Neural progenitor cell (in vitro differentiated cells): ENCODE results near the gene KCNC3. TPM values are rescaled to one million over a fixed set of nuclear protein-coding genes. Genes with fewer than 3 reads are reported as not detected.

Experiments
- DNase-seq: peaks from one replicate; pipeline ENCODE4 v3.0.0-alpha.2; 2016; ENCODE audit warnings: low spot score
- H2AFZ ChIP-seq: fragments of 200-600 bp; sonication (generic); replicated peaks from 2 replicates; pipeline ENCODE4 v1.6.1; 2016; ENCODE audit warnings: antibody characterized with exemption
- H3F3A ChIP-seq: fragments of 200-600 bp; sonication (generic); 2 replicates; pipeline ENCODE4 v1.6.1; 2016; ENCODE audit warnings: antibody characterized with exemption, low read depth
- H3K27ac ChIP-seq: fragments of 200-600 bp; sonication (generic); 2 replicates; pipeline ENCODE4 v1.5.1; 2016; ENCODE audit warnings: mild to moderate bottlenecking
- H3K27me3 ChIP-seq: fragments of 200-600 bp; sonication (generic); 2 replicates; pipeline ENCODE4 v1.6.1; 2016; ENCODE audit warnings: mild to moderate bottlenecking, moderate library complexity
- H3K36me3 ChIP-seq: fragments of 200-600 bp; sonication (generic); 2 replicates; pipeline ENCODE4 v1.5.1; 2016
- H3K4me1 ChIP-seq: fragments of 200-600 bp; sonication (generic); 2 replicates; pipeline ENCODE4 v1.6.1; 2016; ENCODE audit warnings: mixed run types
- H3K4me2 ChIP-seq: fragments of 200-600 bp; sonication (generic); 2 replicates; pipeline ENCODE4 v1.6.1; 2016
- H3K4me3 ChIP-seq: fragments of 200-600 bp; sonication (generic); 2 replicates; pipeline ENCODE4 v1.5.1; 2016
- H3K79me2 ChIP-seq: fragments of 200-600 bp; sonication (generic); 2 replicates; pipeline ENCODE4 v1.6.1; 2016; ENCODE audit warnings: low read depth
- H3K9ac ChIP-seq: fragments of 200-600 bp; sonication (generic); 2 replicates; pipeline ENCODE4 v1.6.1; 2016
- H3K9me3 ChIP-seq: fragments of 200-600 bp; sonication (generic); 2 replicates; pipeline ENCODE4 v1.5.1; 2016; ENCODE audit warnings: low read depth
- H4K20me1 ChIP-seq: fragments of 200-600 bp; sonication (generic); 2 replicates; pipeline ENCODE4 v1.6.1; 2016; ENCODE audit warnings: low read depth
- H3K27ac Mint-ChIP-seq: 3 replicates; pipeline ENCODE4 v1.8.0; 2021; ENCODE audit warnings: mixed read lengths
- H3K27me3 Mint-ChIP-seq: 2 replicates; pipeline ENCODE4 v1.8.0; 2022; ENCODE audit warnings: low read depth, mild to moderate bottlenecking, inconsistent platforms, moderate library complexity, mixed read lengths; ENCODE audit not compliant: insufficient read depth
- H3K36me3 Mint-ChIP-seq: 3 replicates; pipeline ENCODE4 v1.8.0; 2021; ENCODE audit warnings: mixed read lengths
- H3K4me1 Mint-ChIP-seq: 3 replicates; pipeline ENCODE4 v1.8.0; 2021; ENCODE audit warnings: mixed read lengths
- H3K4me3 Mint-ChIP-seq: 3 replicates; pipeline ENCODE4 v1.8.0; 2021; ENCODE audit warnings: mild to moderate bottlenecking, moderate library complexity, mixed read lengths
- H3K9me3 Mint-ChIP-seq: 3 replicates; pipeline ENCODE4 v1.8.0; 2020; ENCODE audit warnings: mixed read lengths
- EZH2 ChIP-seq: fragments of 200-600 bp; sonication (generic); IDR thresholded peaks from 2 replicates; pipeline ENCODE4 v1.6.1; 2017; ENCODE audit warnings: antibody characterized with exemption, mild to moderate bottlenecking, moderate library complexity
- EZH2phosphoT487 ChIP-seq: fragments of 200-600 bp; sonication (generic); IDR thresholded peaks from 2 replicates; pipeline ENCODE4 v1.6.1; 2017; ENCODE audit warnings: antibody characterized with exemption
- total RNA-seq: library from RNA; depleted of rRNA; stranded (reverse); fragments of >200 nt; gene quantifications from 2 replicates; pipeline ENCODE4 v1.2.3, GENCODE V29; 2015; ENCODE audit warnings: low replicate concordance
- TF ChIP-seq, protein P1 (sequence below): fragments of 200-600 bp; sonication (generic); IDR thresholded peaks from 2 replicates; pipeline ENCODE4 v1.5.1; 2017; ENCODE audit warnings: antibody characterized with exemption, mild to moderate bottlenecking

The KCNC3 gene
- total RNA-seq, 1 donor from 2014 or later: 0.41 TPM

GRCh38 chr19:50300814-50301606 is 28.2 kb downstream of the KCNC3 start:
- Histone ChIP-seq H3K27me3 (no peaks in the 10 kb centered on the region), H3K4me1 (no peaks in the 10 kb centered on the region), H3F3A (no peaks in the 10 kb centered on the region), H3K4me2 (no peak overlapping the region), H3K27ac (no peak overlapping the region), H4K20me1 (no peaks in the 10 kb centered on the region), H3K4me3 (no peak overlapping the region), H3K79me2 (no peaks in the 10 kb centered on the region), H3K9ac (no peak overlapping the region), H3K36me3 (no peaks in the 10 kb centered on the region), H2AFZ (no peak overlapping the region), H3K9me3 (no peaks in the 10 kb centered on the region)
- Mint-ChIP-seq H3K27me3 (no peaks in the 10 kb centered on the region), H3K36me3 (no peaks in the 10 kb centered on the region), H3K9me3 (no peaks in the 10 kb centered on the region), H3K4me1 (peaks cover 5% of the 10 kb centered on the region), H3K4me3 (no peak overlapping the region), H3K27ac (no peak overlapping the region)
- TF ChIP-seq, protein P1, sequence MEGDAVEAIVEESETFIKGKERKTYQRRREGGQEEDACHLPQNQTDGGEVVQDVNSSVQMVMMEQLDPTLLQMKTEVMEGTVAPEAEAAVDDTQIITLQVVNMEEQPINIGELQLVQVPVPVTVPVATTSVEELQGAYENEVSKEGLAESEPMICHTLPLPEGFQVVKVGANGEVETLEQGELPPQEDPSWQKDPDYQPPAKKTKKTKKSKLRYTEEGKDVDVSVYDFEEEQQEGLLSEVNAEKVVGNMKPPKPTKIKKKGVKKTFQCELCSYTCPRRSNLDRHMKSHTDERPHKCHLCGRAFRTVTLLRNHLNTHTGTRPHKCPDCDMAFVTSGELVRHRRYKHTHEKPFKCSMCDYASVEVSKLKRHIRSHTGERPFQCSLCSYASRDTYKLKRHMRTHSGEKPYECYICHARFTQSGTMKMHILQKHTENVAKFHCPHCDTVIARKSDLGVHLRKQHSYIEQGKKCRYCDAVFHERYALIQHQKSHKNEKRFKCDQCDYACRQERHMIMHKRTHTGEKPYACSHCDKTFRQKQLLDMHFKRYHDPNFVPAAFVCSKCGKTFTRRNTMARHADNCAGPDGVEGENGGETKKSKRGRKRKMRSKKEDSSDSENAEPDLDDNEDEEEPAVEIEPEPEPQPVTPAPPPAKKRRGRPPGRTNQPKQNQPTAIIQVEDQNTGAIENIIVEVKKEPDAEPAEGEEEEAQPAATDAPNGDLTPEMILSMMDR: no peak
- TF ChIP-seq EZH2phosphoT487 (no peak), EZH2 (no peak)
- no peak for DNase-seq

DNA sequence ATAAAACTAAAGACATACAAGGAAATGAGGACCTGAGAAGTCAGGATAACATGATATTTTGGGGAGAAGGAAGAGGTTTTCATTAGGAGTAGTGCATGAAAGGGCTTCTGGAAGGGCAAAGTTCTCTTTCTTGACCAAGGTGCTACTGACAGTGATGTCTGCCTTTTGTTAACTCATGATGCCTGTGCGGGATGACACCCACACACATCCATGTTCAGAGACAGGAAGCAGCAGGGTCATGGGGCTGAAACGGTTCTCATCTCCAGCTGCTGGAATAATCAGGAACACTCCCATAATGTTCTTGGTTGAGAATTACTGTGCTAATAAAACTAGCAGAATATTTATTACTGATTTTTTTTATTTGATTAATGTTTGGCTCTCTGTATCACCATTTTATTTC is 29.1 kb downstream of the KCNC3 start:
- no peak overlapping the region for H3K9ac ChIP-seq
- no peaks in the 10 kb centered on the region for H3K36me3 ChIP-seq
- no peaks in the 10 kb centered on the region for H3K36me3 Mint-ChIP-seq
- H2AFZ ChIP-seq: no peak overlapping the region
- H3K27ac Mint-ChIP-seq: no peak overlapping the region
- no peaks in the 10 kb centered on the region for H3K27me3 ChIP-seq
- H3K79me2 ChIP-seq: no peaks in the 10 kb centered on the region
- no peaks in the 10 kb centered on the region for H3K9me3 Mint-ChIP-seq
- no peaks in the 10 kb centered on the region for H3F3A ChIP-seq
- no peaks in the 10 kb centered on the region for H3K27me3 Mint-ChIP-seq
- peaks cover 5% of the 10 kb centered on the region for H3K4me1 Mint-ChIP-seq
- no peak overlapping the region for H3K4me3 ChIP-seq
- H3K4me1 ChIP-seq: no peaks in the 10 kb centered on the region
- H3K4me3 Mint-ChIP-seq: no peak overlapping the region
- TF ChIP-seq EZH2: no peak
- TF ChIP-seq EZH2phosphoT487: no peak
- TF ChIP-seq, protein P1: no peak
- no peaks in the 10 kb centered on the region for H3K9me3 ChIP-seq
- H4K20me1 ChIP-seq: no peaks in the 10 kb centered on the region
- H3K27ac ChIP-seq: no peak overlapping the region
- no peak for DNase-seq
- no peak overlapping the region for H3K4me2 ChIP-seq

- no peaks in the 10 kb centered on the region for H3K9me3 ChIP-seq
- no peaks in the 10 kb centered on the region for H3K4me1 ChIP-seq
- no peaks in the 10 kb centered on the region for H3F3A ChIP-seq
- Mint-ChIP-seq H3K4me3 (no peak overlapping the region), H3K27me3 (peaks cover 5% of the 10 kb centered on the region), H3K9me3 (peaks cover 3% of the 10 kb centered on the region), H3K36me3 (peaks cover 3% of the 10 kb centered on the region), H3K4me1 (peaks cover 5% of the 10 kb centered on the region), H3K27ac (peak overlapping the region; percentile 48)
- TF ChIP-seq, protein P1: no peak
- TF ChIP-seq EZH2phosphoT487 (no peak), EZH2 (no peak)
- H3K79me2 ChIP-seq: no peaks in the 10 kb centered on the region
- H3K27ac ChIP-seq: no peak overlapping the region
- H3K27me3 ChIP-seq: no peaks in the 10 kb centered on the region
- DNase-seq: no peak
- no peak overlapping the region for H2AFZ ChIP-seq
- H3K9ac ChIP-seq: no peak overlapping the region
- no peaks in the 10 kb centered on the region for H3K36me3 ChIP-seq
- no peak overlapping the region for H3K4me2 ChIP-seq
- H4K20me1 ChIP-seq: no peaks in the 10 kb centered on the region
- H3K4me3 ChIP-seq: no peak overlapping the region
Observed at GRCh38 chr19:50293263-50294004, 35.7 kb downstream of the KCNC3 start.
